HG03432 (cell line): Measurements from ENCODE around the gene PIGV.

Source experiments
- ATAC-seq: cut with Tn5 transposase; IDR thresholded peaks from one replicate; pipeline ENCODE4 v1.9.1; 2021; ENCODE audit warnings: mild to moderate bottlenecking, moderate library complexity; ENCODE audit not compliant: unreplicated experiment

PIGV gene

DNA sequence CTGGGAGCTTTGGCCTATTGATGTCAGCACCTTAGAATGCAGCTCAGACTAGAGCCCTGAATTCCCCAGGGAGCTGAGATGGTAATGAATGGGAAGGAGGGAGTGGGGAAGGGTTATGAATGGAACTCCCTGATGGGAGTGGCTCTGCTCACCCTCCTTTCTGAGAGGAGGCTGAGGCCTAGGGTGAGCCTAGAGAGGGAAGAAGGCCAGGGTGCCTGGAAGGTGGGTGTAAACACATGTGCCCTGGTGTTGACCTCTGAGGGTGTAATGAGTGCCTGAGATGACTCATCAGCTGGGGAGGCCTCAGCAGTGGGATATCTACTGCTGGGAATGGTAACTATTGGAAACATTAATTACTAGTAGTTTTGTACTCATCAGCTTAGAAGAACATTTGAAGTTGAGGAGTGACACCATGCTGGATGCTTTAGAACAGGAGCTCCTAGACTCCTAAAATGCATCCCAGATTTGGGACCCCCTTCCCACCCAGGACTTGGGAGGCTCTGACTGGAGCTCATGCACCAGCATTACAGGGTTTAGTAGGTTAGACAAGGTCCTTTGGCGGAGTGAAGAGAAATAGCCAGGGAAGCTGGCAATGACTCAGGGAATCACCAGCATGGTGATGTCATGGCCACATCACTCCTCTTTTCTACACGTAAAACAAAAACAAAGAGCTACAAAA is 16.0 kb upstream of the PIGV start:
- no peak for ATAC-seq

- ATAC-seq: no peak
Observed at GRCh38 chr1:26772687-26773086, 15.1 kb upstream of the PIGV start.

DNA sequence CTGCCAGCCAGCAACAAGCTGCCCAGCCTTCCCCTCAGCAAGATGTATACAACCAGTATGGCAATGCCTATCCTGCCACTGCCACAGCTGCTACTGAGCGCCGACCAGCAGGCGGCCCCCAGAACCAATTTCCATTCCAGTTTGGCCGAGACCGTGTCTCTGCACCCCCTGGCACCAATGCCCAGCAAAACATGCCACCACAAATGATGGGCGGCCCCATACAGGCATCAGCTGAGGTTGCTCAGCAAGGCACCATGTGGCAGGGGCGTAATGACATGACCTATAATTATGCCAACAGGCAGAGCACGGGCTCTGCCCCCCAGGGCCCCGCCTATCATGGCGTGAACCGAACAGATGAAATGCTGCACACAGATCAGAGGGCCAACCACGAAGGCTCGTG is 13.3 kb upstream of the PIGV start:
- no peak for ATAC-seq

DNA sequence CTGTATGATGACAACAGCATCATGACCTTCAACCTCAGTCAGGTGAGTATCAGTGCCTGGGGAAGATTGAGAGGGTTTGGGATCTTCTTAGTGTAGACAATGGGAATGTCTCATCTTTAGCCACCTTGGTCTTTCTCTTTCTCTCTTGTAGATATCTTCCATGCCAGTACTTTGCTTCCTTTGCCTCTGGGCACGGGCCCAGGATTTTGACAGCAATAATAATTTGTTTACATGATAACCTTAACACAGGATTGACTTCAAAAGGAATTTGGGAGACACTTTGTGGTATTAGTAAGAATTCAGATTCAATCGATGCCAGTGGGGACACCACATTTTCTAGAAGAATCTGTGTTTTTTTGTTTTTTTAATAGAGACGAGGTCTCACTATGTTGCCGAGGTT is 12.1 kb upstream of the PIGV start:
- ATAC-seq: no peak

GRCh38 chr1:26779098-26779668 is 8.6 kb upstream of the PIGV start:
- ATAC-seq: no peak

DNA sequence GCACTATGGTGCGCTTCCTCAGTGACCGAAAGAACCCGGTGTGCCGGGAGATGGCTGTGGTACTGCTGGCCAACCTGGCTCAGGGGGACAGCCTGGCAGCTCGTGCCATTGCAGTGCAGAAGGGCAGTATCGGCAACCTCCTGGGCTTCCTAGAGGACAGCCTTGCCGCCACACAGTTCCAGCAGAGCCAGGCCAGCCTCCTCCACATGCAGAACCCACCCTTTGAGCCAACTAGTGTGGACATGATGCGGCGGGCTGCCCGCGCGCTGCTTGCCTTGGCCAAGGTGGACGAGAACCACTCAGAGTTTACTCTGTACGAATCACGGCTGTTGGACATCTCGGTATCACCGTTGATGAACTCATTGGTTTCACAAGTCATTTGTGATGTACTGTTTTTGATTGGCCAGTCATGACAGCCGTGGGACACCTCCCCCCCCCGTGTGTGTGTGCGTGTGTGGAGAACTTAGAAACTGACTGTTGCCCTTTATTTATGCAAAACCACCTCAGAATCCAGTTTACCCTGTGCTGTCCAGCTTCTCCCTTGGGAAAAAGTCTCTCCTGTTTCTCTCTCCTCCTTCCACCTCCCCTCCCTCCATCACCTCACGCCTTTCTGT is 7.3 kb upstream of the PIGV start:
- ATAC-seq: no peak

DNA sequence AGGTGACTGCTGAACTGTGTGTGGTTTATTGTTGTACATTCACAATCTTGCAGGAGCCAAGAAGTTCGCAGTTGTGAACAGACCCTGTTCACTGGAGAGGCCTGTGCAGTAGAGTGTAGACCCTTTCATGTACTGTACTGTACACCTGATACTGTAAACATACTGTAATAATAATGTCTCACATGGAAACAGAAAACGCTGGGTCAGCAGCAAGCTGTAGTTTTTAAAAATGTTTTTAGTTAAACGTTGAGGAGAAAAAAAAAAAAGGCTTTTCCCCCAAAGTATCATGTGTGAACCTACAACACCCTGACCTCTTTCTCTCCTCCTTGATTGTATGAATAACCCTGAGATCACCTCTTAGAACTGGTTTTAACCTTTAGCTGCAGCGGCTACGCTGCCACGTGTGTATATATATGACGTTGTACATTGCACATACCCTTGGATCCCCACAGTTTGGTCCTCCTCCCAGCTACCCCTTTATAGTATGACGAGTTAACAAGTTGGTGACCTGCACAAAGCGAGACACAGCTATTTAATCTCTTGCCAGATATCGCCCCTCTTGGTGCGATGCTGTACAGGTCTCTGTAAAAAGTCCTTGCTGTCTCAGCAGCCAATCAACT is 6.4 kb upstream of the PIGV start:
- ATAC-seq: no peak

GRCh38 chr1:26782521-26783212 is 5.1 kb upstream of the PIGV start:
- no peak for ATAC-seq

GRCh38 chr1:26783646-26784022 is 4.1 kb upstream of the PIGV start:
- ATAC-seq: no peak

DNA sequence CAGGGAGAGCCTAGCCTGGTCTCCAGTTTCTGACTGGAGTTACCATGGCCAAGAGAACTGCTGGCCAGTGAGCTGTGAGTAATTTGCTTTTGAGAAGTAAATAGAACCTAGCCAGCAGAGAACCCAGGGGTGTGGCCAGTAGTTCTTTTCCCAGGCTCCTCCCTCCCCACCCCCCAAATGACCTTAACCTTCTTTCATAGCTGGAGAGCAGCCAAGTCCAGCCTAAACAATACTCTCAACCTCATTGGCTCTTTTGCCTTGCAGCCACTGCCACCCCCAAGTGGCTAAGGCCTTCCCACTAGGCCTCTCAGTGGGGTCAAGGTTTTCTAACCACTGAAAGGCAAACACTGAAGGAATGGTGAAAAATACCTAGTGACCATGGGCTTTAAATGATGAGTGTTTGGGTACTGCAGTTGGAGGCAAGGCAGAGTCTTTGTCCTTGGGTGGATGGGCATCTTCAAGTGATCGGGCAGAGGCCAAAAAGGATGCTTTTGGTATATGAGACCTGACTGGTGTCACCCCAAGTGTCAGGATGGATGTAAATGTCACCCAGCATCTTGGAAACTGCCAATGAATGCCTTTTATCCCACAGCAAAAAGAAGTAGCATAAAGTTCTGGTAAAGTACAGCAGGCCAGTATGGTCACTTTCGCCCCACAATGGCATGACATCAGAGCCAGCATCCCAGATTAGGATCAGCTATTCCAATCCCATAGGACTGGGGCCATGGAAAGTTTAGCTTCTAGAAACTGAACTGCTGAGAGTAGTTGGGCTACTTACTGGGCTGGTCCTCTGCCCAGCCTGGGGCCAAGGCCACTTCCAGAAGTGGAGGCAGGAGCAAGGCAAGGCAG is 3.5 kb upstream of the PIGV start:
- no peak for ATAC-seq

DNA sequence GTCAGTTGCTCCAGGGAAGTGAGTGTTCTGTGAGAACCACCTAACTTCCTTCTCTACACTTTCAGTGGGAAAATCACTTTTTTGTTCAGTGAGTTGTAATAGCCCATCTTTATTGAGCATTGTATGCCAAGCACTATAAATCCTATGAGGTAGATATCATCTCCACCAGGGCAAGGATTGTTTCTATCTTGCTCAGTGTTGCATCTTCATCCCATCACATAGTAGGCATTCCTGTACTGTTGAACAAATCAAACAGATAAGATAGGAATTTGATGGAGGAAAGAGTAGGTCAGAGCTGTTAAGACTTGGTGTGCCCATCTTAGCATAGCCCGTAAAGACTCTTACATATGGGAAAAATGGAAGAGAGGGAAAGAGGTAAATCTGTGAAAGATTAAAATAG is 2.9 kb upstream of the PIGV start:
- ATAC-seq: no peak

- ATAC-seq: no peak
Observed at GRCh38 chr1:26785611-26786436, 1.9 kb upstream of the PIGV start.

DNA sequence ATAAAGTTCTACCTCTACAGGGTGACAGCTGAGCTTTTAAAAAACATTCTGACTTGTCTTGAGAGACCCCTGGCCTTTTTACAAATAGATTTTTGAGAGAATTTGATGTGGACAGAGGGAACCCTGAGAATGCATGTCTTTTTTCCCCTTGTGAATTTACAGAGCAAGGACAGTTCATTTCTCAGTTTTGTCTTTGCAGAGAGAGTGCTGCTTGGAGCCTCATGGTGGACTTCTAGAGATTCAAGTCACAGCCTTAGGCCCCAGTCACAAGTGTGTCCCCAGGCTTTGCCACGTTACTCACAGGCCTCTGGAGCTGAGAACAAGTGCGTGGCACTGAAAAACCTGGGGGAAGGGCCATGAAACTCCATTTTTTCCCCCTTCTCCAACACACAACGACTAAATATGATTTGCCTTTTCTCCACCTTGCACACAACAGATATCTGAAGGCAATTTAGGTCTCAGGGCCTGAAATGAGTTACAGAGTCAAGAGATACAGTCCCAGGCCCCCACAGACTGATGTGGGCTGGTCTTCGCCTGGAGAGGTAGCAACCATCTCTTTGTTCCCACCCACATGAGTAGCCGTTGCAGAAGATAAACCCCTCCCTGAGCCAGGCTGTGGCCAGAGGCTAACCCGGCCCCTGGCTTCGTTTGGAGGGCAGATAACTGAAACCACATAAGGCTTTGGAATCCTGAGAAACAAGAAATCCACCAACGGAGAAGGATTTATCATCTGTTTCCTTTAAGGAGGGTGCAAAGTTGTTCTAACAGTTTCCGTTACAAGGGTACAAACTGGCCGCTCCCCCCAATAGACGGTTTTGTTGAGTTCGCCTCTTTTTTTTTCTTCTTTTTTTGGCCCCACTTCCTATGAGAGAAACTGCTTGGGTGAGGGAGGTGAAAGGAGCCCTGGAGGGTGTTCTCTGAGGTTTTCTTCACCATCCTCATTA is 1.0 kb upstream of the PIGV start:
- no peak for ATAC-seq

- peak; percentile 42 for ATAC-seq
Observed at GRCh38 chr1:26787381-26787705, 407 bp upstream of the PIGV start.

DNA sequence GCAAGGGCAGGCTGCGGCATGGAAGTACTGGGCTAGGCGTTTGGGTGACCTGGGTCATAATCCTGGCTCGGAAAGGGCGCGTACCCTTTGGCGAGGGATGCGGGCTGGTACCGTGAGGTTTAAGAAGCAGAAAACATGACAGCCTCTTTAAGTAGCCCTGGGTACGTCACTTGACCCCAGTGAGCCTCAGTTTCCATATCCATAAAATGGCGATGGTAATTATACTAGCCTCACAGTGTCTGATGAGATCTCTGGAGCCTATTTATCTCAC is 700 bp downstream of the PIGV start:
- ATAC-seq: no peak

DNA sequence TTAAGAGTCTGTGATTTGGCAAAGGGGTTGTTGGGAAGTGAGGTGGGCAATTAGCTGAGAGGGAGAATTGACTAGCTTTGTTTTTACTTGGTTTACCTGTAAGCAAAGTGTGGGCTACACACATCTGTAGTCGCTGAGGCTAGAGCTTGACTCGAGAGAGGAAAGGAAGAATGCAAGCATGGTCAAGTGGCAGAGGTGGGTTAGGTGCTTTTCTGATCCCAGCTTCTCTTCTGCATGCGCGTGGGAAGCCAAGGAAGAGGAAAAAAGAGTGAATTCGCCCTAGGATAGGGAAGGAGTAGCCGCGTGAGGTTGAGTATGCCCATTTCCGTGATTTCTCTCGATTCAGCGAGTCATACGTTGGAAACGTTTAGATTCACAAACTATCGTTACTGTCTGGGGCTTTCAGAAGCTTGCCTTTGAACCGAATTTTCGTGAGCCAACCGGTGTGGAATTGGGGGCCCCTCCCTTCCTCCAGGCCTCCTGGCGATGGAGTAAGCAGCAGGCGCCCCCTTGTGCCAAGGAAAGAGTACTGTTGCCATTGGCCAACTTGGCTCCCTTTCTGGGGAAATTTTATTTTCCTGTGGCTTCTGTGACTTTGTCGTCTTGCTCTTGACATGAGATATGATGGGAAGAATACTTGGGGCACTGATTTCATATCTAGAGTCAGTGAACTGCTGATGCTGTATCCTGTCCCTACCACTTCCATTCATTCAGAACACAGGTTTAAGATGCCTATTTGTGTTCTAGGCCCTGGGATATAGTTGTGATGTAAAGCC is 1.3 kb downstream of the PIGV start:
- no peak for ATAC-seq

DNA sequence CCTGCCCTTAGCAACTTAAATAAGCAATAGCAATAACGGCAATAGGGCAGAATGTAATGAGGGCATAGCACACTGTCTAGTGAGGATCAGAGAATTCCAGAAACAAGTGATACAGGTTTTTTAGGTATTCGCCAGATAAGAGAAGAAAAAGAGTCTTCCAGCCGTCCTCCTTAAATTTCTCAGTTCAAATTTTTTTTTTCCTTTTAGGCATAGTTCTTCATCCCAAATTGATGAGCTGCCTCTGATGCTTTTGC is 1.8 kb downstream of the PIGV start:
- no peak for ATAC-seq

- ATAC-seq: no peak
Observed at GRCh38 chr1:26789931-26790330, 2.2 kb downstream of the PIGV start.

DNA sequence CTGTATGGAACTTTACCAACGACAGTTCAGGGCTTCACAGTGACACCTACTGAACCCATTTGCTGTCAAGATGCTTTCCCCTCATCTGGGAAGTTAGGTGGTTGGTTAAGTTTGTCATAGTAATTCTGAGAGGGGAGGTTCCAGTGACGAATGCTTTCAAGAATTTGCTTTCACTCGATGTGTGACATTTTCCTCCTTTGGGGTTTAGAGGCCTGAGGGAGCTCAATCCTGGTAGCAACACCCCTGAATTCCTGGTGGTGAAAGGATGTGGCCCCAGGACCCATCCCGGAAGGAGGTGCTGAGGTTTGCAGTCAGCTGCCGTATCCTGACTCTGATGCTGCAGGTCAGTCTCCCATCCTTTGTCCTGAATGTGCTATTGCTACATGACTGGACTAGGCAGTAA is 2.8 kb downstream of the PIGV start:
- ATAC-seq: no peak
